Inflammatory macrophage treated with lipopolysaccharide for 4 hours (primary cell): ENCODE results near the gene CACNG5.

ENCODE experiments used
- DNase-seq: peaks from one replicate; pipeline ENCODE4 v3.0.0-alpha.2; 2020

CACNG5 gene, protein sequence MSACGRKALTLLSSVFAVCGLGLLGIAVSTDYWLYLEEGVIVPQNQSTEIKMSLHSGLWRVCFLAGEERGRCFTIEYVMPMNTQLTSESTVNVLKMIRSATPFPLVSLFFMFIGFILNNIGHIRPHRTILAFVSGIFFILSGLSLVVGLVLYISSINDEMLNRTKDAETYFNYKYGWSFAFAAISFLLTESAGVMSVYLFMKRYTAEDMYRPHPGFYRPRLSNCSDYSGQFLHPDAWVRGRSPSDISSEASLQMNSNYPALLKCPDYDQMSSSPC

DNA sequence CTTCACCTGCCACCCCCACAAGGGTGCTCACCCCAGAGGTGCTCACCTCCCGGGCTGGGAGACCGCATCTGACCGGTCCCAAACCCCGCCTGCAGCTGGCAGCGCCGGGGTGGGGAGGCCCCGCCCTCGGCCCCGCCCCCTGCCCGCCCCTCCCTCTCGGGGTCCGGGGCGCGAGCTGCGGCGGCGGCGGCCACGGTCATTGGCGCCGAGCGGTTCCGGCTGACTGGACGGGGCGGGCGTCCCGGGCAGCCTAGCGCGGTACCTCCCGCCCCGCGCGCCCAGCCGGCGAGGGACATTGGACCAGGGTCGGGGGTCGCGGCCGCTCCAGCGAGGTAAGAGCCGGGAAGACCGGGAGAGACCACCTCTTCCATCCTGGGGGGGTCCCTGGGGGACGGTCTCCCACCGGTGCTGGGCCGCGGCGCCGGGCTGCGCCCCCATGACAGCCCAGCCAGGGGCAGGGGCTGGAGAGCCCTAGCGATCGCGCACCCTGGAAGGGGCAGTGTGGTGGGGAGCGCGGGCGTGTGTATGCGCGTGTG, at the start of gene CACNG5:
Gene CACNG5 (plus strand): TSS at position 199 of the 536 bp plus-strand sequence. CDS start 42,216 bp downstream, outside the sequence.
- DNase-seq, result no peak

DNA sequence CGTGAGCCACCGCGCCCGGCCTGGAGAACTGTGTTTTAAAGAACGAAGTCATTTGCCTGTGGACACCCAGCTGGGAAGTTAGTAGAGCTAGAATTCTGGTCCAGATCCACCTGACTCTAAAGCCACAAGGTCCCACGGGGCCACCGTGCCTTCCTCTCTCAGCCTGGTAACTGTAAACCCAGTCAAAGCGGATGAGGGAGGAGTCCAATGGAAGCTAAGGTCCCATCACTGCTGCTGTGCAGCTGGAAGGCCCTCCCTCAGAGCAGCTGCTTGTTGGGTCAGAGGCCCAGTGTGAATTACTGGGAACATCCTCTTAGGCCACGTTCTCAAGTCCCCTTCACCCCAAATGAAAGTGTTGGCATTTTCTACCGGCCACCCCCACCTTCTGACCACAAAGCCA, 48.8 kb upstream of the CACNG5 start:
- no peak for DNase-seq

DNA sequence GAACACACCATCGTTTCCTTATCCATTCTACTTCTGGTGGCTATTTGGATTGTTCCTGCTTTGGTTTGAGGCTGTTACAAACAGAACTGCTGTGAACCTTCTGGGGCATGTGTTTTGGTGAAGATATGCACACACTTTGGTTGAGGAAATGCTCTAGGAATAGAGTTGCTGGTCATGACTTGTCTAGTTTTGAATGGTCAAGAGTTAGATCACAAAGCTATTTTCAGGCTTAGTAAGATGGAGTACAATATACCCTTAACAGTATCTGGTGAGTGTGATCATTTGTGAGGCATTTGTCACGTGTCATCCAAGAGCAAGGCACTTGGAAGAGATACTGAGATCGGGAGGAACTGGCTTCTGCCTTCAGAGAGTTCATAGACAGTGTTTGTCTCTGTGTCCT, 47.0 kb upstream of the CACNG5 start:
- DNase-seq, result no peak

DNA sequence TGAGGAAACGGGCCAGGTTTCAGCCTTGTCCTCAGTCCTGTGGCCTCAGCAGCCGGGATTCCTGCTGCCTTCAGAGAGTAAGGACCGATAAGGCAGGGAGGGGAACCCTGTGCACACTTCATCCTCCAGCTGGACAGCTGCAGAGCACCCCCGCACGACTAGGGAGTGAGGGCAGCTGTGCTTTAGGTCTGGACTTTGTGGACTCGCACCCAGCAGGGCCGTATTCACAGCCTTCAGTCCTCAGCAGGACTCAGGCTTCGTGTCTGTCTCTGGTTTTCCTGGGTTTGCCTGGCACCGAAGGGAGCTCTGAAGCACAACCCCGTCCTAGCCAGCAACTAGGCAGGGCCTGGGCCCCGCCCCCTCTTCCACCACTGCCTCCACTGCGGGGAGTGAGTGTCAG, 45.8 kb upstream of the CACNG5 start:
- no peak for DNase-seq

DNA sequence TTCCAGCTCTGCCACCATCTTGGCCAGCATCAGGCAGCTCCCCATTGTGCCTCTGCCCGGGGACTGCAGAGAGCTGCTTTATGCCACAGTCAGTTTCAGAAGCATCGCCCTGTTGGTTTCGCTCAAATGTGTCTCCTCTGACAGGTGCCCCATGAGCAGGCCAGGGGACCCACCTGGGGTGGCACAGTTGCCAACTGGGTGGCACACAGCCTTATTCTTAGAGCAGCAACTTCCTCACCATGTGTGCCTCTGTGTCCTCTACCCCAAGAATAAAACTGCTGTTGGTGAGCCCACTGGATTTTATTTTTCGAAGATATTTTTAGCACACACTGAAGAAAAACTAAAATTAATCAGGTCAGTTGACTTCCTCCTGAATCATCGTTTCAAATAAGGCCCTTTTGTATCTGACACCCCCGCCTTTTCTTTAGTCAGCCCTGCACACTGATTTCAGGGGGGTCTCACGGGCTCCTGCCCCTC, 44.9 kb upstream of the CACNG5 start:
- no peak for DNase-seq

DNA sequence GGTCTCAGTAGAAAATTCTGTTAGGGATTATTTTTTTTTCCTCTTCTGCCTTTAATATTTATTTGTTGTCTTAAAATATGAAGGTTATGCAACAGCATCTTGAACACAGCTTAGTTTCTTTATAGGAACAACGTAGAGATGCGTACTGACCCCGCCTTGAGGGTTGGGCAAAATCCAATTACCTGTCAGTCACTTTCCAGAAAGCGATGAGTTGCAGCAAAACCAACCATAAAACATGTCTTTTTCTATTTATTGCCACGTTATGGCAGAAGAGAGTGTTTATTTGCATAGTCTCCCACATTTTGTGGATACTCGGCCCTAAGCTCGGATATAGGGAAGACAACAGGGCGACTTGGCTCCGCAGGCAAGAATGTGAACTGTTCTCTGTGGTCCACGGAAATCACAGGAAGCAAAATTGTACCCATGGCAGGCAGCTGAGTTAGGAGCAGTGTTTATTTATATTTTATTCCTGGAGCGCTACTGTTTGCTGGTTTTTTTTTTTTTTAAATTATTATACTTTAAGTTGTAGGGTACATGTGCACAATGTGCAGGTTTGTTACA, 44.3 kb upstream of the CACNG5 start:
- no peak for DNase-seq

DNA sequence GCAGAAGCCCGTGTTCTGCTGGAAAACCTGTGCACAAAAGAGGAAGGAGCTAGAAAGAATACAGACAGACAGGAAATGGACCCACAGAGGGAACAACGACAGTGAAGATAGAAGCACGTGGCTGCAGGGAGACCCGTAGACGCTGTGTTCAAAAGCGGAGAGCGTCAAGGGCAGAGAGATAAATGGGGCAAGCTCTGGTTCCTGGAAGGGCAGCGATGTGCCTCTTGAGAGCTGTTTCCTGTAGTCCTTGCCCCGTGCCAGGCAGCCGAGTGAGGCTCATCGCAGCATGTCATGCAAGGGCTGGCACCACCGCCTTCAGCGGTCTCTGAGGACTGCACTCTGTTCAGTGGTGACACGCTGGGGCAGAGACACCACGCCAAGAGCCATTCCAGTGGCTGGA, 43.6 kb upstream of the CACNG5 start:
- peak; percentile 41 for DNase-seq

DNA sequence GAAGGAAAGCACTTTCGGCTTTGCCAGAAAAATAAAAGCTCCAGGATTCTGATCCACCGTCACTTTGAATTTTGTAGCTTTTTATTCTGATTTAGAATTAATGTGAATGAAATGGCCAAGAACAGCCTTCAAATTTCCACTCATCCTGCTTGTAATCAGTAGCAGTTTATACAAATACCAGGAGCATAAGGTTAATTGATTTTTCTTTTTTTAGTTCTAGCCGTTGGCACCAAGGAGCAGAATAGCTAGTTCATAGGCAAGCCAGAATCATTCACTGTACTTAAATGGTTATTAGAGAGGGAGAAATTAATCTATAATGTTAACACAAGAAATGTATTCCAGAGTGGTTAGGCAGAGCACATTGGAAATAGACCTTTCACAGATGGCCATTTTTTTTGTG, 41.1 kb upstream of the CACNG5 start:
- no peak for DNase-seq

DNA sequence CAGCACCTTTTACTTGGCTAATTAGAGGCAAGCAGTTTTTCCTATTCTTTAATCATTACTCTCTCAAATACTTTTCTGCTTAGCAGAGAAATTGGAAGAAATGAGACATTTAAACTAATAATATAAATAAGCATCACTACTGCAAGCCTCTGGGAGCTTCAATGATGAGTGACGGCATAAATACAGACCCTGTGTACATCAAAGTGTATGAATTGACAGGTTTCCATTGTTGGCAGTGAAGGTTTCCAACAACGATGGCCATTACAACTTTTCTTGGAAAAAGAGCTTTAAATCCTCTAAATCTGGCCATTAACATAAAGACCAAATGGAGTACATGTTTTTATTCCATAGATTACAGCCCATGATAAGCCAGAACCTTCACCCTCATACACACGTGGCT, 39.4 kb upstream of the CACNG5 start:
- no peak for DNase-seq

DNA sequence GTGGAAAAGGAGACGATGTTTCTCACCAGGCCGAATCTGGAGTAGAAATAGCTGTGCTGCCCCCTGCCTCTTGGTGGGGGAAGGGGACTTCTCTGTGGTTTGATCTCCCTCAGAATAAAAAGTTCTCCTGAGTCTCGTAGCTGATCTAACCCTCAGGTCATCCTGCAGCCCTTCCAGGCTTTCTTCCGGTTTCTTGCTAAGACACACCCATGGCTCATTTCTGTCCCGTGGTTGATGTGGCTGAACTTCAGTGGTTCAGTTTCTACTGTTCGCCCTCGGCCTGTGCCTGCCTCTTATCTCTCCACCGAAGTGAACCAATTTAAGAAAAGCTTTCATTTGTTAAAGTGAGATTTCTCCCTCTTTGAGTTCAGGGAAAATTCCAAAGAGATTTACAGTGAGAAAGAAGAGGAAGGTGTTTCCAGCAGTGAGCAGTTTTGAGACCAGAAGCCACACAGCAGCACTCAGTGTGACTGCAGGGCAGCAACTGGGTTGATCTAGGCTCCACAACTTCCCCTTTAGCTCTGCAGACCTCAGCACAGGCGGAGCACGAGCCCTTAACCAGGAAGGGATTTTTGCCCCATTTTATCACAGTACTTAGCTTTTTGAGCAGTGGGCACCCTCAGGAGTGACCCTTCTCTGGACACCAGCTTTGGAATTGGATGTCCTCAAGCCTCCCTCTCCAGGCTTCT, 34.9 kb upstream of the CACNG5 start:
- peak; percentile 6 for DNase-seq

DNA sequence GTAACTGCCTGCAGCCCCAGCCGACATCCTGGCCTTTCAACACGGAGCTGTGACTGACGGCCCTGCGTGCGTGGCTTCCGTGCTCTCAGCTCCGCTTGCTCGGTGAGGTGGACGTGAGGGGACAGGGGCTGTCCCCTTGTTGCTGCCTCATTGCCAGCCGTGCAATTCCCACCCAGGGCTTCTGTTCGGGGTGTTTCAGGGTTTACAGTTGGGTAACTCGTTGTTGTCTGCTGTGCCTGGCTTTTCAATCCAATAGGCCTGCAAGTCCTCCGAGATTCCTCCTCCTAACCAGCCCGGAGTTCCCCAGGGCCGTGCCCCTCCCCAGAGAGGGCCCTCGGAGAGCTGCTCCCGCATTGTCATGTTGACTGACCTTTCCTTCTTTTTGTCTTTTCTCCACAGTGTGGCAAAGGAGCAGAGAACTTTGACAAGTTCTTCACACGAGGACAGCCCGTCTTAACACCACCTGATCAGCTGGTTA, 31.4 kb upstream of the CACNG5 start:
- no peak for DNase-seq

DNA sequence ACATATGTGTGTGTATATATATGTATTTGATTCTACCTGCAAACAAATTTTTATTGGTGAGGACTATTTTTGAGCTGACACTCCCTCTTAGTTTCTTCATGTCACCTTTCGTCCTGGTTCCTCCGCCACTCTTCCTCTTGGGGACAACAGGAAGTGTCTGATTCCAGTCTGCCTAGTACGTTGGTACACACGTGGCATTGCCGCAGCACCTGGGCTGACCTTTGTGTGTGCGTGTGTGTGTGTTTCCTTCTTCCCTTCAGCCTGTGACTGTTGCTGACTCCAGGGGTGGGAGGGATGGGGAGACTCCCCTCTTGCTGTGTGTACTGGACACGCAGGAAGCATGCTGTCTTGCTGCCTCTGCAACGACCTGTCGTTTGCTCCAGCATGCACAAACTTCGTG, 29.4 kb upstream of the CACNG5 start:
- DNase-seq, result no peak

DNA sequence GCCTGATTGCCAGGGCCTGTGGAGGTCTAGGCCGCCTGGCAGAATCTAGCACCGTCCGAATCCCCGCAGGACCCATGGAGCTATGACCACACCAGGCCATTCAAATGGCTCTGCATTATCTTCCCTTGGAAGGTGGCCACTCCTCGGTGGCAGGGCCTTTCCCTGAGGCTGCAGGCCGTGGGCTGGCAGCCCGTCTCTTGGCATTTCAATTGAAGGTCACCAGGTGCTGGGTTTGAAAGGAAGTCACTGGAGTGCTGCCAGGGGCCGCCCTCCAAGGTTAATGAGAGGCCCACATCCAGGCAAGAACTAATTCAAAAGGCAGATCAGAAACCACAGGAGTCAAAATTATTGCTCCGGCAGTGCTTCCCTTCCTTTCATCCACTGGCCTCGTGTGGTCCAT, 27.7 kb upstream of the CACNG5 start:
- DNase-seq, result no peak

DNA sequence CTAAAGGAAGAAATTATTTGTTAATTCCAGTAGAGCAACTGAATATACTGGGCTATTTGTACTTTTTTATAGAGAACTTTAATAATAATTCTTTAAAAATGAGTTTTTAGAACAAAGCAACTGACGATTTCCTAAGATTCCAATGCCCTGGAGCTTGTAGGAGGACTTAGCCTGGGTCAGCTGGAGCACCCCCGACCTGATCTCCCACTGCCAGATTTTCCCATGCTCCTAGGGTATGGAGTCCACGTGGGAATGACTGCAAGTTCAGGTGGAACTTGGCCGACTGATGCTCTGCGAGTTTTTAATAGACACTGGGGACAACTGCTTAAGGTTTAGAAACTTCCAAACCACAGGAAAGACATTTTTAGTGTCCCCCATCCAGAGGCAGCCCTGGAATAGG, 25.5 kb upstream of the CACNG5 start:
- no peak for DNase-seq

DNA sequence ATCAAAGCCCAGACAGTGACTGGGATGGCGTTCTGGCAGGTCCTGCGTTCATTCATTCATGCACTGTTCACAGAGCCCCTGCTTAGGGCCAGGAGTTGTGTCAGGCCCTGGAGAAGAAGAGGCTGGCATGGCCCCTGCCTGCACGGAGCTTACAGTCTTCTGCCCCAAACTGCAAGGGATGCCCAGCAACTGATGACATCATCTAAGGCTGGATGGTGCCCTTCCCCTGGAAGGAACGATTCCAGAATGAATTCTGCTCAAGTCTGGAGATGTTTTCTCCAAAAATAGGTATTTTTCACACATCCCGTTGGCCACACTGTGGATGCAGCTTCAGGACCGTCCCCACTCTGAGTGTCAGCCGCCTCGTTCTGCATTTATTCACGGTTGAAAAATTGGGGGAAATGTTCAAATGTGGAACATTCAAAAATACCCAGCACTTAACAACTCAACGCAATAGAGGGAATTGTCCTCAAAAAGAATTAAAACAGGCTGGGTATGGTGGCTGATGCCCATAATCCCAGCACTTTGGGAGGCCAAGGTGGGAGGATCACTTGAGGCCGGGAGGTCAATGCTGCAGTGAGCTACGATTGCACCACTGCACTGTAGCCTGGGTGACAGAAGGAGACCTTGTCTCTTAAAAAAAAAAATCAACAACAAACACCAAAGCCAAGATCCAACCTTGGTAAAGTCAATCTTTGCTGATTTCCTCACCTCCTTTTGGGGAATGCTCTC, 23.8 kb upstream of the CACNG5 start:
- DNase-seq, result no peak

DNA sequence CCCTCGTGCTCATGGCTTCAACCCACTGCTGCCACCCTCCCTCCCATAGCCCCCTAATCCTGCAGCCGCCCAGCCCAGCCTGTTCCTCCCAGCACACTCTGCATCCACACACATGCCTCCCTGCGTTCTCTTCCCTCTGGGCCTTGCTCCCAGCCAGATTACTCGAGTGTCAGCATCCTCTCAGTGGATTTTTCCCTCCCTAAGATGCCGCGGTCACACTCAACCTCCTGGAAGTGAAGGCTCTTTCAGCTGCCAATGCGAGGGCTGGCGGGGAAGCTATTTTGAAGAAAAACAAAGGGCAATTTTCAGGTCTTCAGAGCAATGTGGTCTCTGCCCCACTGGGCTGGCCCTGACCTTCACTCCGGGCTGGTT, 23.2 kb upstream of the CACNG5 start:
- DNase-seq, result no peak

DNA sequence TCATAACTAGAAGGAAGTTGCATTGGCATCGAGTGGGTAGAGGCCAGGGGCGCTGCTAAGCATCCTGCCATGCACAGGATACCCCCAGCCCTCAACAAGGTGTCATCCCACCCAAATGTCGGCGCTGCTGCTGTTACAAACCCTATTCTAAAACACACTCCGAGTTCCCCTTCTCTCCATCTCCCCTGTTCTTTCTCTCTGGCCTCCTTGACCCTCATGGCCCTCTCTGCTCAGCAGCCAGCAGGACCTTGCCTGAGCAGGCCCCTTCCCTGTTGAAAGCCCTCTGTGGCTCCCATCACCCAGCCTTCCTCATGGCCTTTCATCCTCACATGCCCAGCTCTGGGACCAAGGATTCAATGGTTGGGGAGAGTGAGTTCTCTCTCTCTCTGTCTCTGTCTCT, 22.3 kb upstream of the CACNG5 start:
- DNase-seq, result no peak

DNA sequence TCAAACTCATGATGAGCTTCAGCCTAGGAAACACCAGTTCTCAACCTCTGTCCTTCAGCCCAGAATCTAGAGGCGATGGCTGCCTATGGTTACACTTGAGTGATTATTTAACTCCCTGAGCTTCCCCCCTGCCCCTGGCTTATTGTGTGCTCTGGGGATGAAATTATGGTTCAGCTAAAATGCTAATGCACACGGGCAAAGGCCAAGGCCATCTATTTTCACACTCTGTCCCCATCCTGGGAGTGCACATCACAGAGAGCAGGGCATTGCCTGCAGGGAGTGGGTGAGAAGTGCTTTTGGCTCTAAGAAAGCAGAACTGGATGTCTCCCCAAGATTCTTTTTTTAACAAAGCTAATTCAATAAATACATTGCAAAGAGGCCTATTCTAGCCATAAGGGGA, 21.6 kb upstream of the CACNG5 start:
- DNase-seq, result no peak

DNA sequence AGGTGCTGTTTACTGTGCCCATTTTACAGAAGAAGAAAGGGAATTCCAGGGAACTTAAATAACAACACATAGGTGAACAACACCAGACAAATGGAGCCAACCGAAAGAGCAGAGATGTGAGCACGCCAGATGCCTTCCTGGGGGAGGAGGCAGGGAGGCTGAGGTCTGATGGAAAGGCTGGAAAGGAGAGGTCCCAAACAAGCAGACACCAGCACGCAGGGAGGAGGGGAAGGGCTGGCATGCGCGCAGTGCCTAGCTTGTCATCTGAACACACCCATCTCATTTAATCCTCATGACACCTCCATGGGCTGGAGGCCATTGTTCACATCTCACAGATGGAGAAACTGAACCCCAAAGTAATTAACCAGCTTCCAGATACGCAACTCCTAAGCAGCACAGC, 20.9 kb upstream of the CACNG5 start:
- no peak for DNase-seq

DNA sequence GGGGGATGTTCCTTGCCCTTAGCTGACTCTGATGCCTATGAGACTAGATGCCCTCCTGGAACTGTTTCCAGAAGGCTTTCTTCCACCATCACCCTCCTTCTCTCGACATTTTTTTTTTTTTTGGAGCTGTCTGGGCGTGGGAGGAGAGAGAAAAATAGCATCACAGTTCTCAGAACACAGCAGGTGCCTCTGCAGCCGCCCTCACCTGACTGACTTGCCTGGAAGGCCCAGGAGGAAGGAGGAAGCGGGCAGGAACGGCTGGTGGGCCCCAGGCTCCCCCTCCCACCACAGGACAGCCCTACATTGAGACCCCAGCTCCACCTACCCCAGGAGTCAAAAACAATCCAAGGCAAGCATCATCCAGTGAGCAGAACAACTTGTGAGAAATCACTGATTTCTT, 20.3 kb upstream of the CACNG5 start:
- no peak for DNase-seq

DNA sequence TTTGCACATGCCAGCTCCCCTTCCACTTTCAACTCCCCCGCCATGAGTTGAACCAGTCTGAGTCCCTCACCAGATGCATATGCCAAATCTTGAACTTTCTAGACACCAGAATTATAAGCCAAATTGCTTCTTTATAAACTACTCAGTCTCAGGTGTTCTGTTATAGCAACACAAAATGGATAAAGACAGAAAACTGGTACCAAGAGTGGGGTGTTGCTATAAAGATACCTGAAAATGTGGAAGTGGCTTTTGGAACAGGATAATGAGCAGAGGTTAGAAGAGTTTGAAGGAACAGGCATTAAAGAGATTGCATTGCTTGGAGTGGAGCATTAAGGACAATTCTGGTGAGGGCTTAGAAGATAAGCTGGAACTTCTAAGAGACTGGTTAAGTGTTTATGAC, 17.2 kb upstream of the CACNG5 start:
- no peak for DNase-seq

DNA sequence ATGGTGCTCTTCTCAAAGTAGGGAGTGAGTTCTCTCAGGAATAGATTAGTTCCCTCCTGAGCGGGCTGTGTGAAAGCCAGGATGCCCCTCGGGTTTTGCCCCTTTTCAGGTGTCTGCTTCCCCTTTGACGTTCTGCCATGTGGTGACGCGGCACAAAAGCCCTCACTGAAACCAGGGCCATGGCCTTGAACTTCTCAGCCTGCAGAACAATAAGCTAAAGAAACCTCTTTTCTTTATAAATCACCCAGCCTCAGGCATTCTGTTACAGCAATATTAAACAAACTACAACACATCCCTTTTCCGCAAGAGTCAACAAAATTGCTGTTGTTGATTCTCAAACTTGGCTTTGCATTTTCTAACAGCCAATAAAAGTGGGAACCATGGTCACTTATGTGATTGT, 15.5 kb upstream of the CACNG5 start:
- no peak for DNase-seq

DNA sequence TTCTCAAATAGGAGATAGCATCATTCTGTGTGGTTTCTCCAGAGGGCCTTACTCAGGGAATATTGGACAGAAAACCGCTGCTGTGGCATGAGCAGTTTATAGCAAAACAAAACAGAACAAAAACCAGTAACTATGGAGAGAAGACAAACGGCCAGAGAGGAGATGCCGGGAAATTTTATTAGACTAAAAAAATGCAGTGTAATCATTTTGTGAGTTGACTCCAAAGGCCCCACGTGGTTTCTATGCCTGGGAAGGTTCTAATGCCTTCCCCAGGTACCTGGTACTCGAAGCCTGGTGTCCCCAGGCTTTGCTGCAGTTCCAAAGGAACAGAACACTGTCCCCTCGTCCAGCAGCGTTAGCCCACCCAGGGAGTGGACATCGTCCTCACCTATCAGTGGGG, 12.9 kb upstream of the CACNG5 start:
- DNase-seq, result no peak
